Measurements from ENCODE around the gene UBE2L5.

UBE2L5 gene

GRCh38 chr13:30422054-30422839, at the start of gene UBE2L5:
Gene UBE2L5 (plus strand): TSS chr13:30422493. CDS start chr13:30427991, 5,498 bp downstream.
- DNase-seq (ENCODE audit: low read depth) = peak; percentile 59

- peak; percentile 19 for DNase-seq (ENCODE audit: low read depth)
Observed at GRCh38 chr13:30373727-30374126, 48.6 kb upstream of the UBE2L5 start.

GRCh38 chr13:30375265-30375835, 46.9 kb upstream of the UBE2L5 start:
- no peak for DNase-seq (ENCODE audit: low read depth)

- peak; percentile 46 for DNase-seq (ENCODE audit: low read depth)
Observed at GRCh38 chr13:30376426-30377311, 45.6 kb upstream of the UBE2L5 start.

- no peak for DNase-seq (ENCODE audit: low read depth)
Observed at GRCh38 chr13:30377312-30377685, 45.0 kb upstream of the UBE2L5 start.

GRCh38 chr13:30378191-30378590, 44.1 kb upstream of the UBE2L5 start:
- DNase-seq (ENCODE audit: low read depth) = no peak

- DNase-seq (ENCODE audit: low read depth) = no peak
Observed at GRCh38 chr13:30381049-30381448, 41.2 kb upstream of the UBE2L5 start.

- DNase-seq (ENCODE audit: low read depth) = no peak
Observed at GRCh38 chr13:30382836-30383525, 39.3 kb upstream of the UBE2L5 start.

- no peak for DNase-seq (ENCODE audit: low read depth)
Observed at GRCh38 chr13:30388406-30389283, 33.6 kb upstream of the UBE2L5 start.

- DNase-seq (ENCODE audit: low read depth) = no peak
Observed at GRCh38 chr13:30391956-30392680, 30.2 kb upstream of the UBE2L5 start.

- DNase-seq (ENCODE audit: low read depth) = no peak
Observed at GRCh38 chr13:30392681-30393045, 29.6 kb upstream of the UBE2L5 start.

GRCh38 chr13:30394751-30395191, 27.5 kb upstream of the UBE2L5 start:
- no peak for DNase-seq (ENCODE audit: low read depth)

GRCh38 chr13:30395192-30396158, 26.8 kb upstream of the UBE2L5 start:
- peak; percentile 47 for DNase-seq (ENCODE audit: low read depth)

GRCh38 chr13:30396434-30397075, 25.7 kb upstream of the UBE2L5 start:
- no peak for DNase-seq (ENCODE audit: low read depth)

GRCh38 chr13:30398601-30399072, 23.7 kb upstream of the UBE2L5 start:
- no peak for DNase-seq (ENCODE audit: low read depth)

- no peak for DNase-seq (ENCODE audit: low read depth)
Observed at GRCh38 chr13:30400376-30400775, 21.9 kb upstream of the UBE2L5 start.

GRCh38 chr13:30401347-30401746, 20.9 kb upstream of the UBE2L5 start:
- no peak for DNase-seq (ENCODE audit: low read depth)

- DNase-seq (ENCODE audit: low read depth) = no peak
Observed at GRCh38 chr13:30403456-30403855, 18.8 kb upstream of the UBE2L5 start.

- DNase-seq (ENCODE audit: low read depth) = no peak
Observed at GRCh38 chr13:30404207-30404606, 18.1 kb upstream of the UBE2L5 start.

All from activated T-helper 9 cell treated with anti-CD3 and anti-CD28 coated beads, Interleukin-2, amount 50 U/mL, for 16 hours (primary cell).